Measurements from ENCODE around the gene PLAC9.

- no peak for TF ChIP-seq POLR2A (IDR thresholded peaks at IDR 0.05; ENCODE audit: low read depth, low read length)
- TF ChIP-seq POLR2AphosphoS5 (IDR thresholded peaks at IDR 0.05; ENCODE audit: low read depth, low read length) = no peak
- TF ChIP-seq PAX5 (IDR thresholded peaks at IDR 0.05; ENCODE audit: insufficient read depth, low read length, severe bottlenecking) = no peak
- no peak for TF ChIP-seq TAF1 (IDR thresholded peaks at IDR 0.05; ENCODE audit: low read depth, low read length)
These were observed 44.0 kb downstream of the PLAC9 start for GRCh38 chr10:80176526-80176925.
